DND-41 (cell line): ENCODE measurements around the gene MYT1.

Experiments used
- ATAC-seq: fragments of 200-7000 bp; cut with Tn5 transposase; 3 replicates; pipeline ENCODE4 v1.9.1; 2021; ENCODE audit warnings: low read depth; ENCODE audit not compliant: insufficient read depth
- DNase-seq: peaks from one replicate; pipeline ENCODE4 v3.0.0-alpha.2; 2020
- H2AFZ ChIP-seq: 2 replicates; pipeline ENCODE4 v1.6.0; 2012; ENCODE audit warnings: low read depth, low read length
- H3K27ac ChIP-seq: 2 replicates; pipeline ENCODE4 v1.5.1; 2012; ENCODE audit warnings: low read length, inconsistent platforms
- H3K27me3 ChIP-seq: fragments of 200-600 bp; sonication (generic); 2 replicates; pipeline ENCODE4 v1.6.0; 2012; ENCODE audit warnings: low read length, mild to moderate bottlenecking, inconsistent platforms; ENCODE audit not compliant: insufficient read depth, poor library complexity
- H3K36me3 ChIP-seq: 2 replicates; pipeline ENCODE4 v1.5.1; 2012; ENCODE audit warnings: low read length, inconsistent platforms; ENCODE audit not compliant: insufficient read depth
- H3K4me1 ChIP-seq: 2 replicates; pipeline ENCODE4 v1.5.1; 2012; ENCODE audit warnings: mild to moderate bottlenecking, low read length; ENCODE audit not compliant: insufficient read depth
- H3K4me2 ChIP-seq: 2 replicates; pipeline ENCODE4 v1.6.0; 2012; ENCODE audit warnings: mild to moderate bottlenecking, moderate library complexity, low read length, inconsistent platforms; ENCODE audit not compliant: insufficient read depth
- H3K4me3 ChIP-seq, 2 experiments: fragments of 200-600 bp in 1 of 2; shearing (Covaris generic) in 1 of 2; 2 replicates each; pipeline ENCODE4 v1.5.1; 2012 to 2016; ENCODE audit warnings: inconsistent platforms in 2 of 2, low read length in 2 of 2, mild to moderate bottlenecking in 2 of 2, low read depth in 1 of 2, moderate library complexity in 1 of 2
- H3K79me2 ChIP-seq: 2 replicates; pipeline ENCODE4 v1.6.0; 2012; ENCODE audit warnings: low read length, inconsistent platforms; ENCODE audit not compliant: insufficient read depth
- H3K9ac ChIP-seq: 2 replicates; pipeline ENCODE4 v1.6.0; 2012; ENCODE audit warnings: low read depth, mild to moderate bottlenecking, inconsistent platforms, low read length, moderate library complexity
- H3K9me3 ChIP-seq: 2 replicates; pipeline ENCODE4 v1.5.1; 2012; ENCODE audit warnings: low read length, moderate library complexity, mild to moderate bottlenecking, inconsistent platforms; ENCODE audit not compliant: insufficient read depth, severe bottlenecking
- H4K20me1 ChIP-seq: 2 replicates; pipeline ENCODE4 v1.6.0; 2012; ENCODE audit warnings: low read length; ENCODE audit not compliant: insufficient read depth
- CTCF ChIP-seq: IDR thresholded peaks from 2 replicates; pipeline ENCODE4 v1.5.1; 2012; ENCODE audit warnings: borderline replicate concordance, low read length, moderate library complexity, mild to moderate bottlenecking; ENCODE audit not compliant: poor library complexity, severe bottlenecking; ENCODE audit errors: extremely low read depth
- EZH2 ChIP-seq: IDR thresholded peaks from 3 replicates; pipeline ENCODE4 v1.6.1; 2012; ENCODE audit warnings: borderline replicate concordance, low read depth, mild to moderate bottlenecking, moderate library complexity, low read length, inconsistent platforms; ENCODE audit not compliant: severe bottlenecking

Gene MYT1

DNA sequence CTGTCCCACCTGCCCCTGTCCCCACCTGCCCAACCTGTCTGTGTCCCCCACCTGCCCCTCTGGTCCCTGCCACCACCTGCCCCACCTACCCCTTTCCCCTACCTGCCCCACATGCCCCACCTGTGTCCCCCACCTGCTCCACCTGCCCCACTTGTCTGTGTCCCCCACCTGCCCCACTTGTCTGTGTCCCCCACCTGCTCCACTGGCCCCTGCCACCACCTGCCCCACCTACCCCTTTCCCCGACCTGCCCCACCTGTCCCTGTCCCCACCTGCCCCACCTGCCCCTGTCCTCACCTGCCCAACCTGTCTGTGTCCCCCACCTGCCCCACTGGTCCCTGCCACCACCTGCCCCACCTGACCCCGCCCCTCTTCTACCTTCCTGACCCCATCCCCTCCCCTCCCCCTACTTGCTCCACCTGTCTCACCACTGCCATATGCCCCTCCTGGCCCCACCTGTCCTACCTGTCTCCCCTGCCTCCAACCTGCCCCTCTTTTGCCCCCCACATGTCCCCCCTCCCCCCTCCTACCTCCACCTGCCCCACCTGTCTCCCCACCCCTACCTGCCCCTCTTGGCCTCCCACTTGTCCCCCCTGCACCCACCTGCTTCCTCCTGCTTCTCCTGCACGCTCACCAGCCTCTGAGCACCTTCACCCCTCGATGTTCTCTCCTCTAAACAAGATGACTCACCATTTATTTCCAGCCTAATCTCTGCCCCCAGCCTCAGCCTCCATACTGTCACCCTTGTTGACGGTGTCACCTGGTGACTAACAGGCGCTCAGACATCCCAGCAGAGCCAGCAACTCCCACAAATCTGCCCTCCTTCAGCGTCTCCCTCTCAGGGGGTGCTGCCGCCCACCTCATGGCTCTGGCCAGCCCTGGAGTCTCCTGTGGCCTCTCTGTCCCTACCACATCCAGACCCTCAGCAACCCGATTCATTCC, 5.6 kb upstream of the MYT1 start:
- peaks cover 5% of the 10 kb centered on the region for H3K27me3 ChIP-seq
- H3K36me3 ChIP-seq, result no peaks in the 10 kb centered on the region
- TF ChIP-seq CTCF (no peak), EZH2 (no peak)
- peaks cover 31% of the 10 kb centered on the region for H4K20me1 ChIP-seq
- no peak overlapping the region for H3K4me2 ChIP-seq
- H3K4me3 ChIP-seq, result no peak overlapping the region
- no peak for DNase-seq
- H3K79me2 ChIP-seq, result no peaks in the 10 kb centered on the region
- no peak overlapping the region for H3K9ac ChIP-seq
- H3K27ac ChIP-seq, result no peak overlapping the region
- no peaks in the 10 kb centered on the region for H3K4me1 ChIP-seq
- H3K9me3 ChIP-seq, result no peaks in the 10 kb centered on the region
- ATAC-seq, result no peak
- H2AFZ ChIP-seq, result no peak overlapping the region

- Histone ChIP-seq H3K4me1 (no peaks in the 10 kb centered on the region), H3K36me3 (no peaks in the 10 kb centered on the region), H3K4me2 (no peak overlapping the region), H3K4me3 (no peak overlapping the region), H3K79me2 (no peaks in the 10 kb centered on the region), H4K20me1 (peaks cover 31% of the 10 kb centered on the region), H3K27me3 (peaks cover 5% of the 10 kb centered on the region), H3K9me3 (no peaks in the 10 kb centered on the region), H2AFZ (no peak overlapping the region), H3K9ac (no peak overlapping the region), H3K27ac (no peak overlapping the region)
- TF ChIP-seq EZH2 (no peak), CTCF (no peak)
- DNase-seq (no peak), ATAC-seq (no peak)
Measured at GRCh38 chr20:64159286-64159680, 5.0 kb upstream of the MYT1 start.

DNA sequence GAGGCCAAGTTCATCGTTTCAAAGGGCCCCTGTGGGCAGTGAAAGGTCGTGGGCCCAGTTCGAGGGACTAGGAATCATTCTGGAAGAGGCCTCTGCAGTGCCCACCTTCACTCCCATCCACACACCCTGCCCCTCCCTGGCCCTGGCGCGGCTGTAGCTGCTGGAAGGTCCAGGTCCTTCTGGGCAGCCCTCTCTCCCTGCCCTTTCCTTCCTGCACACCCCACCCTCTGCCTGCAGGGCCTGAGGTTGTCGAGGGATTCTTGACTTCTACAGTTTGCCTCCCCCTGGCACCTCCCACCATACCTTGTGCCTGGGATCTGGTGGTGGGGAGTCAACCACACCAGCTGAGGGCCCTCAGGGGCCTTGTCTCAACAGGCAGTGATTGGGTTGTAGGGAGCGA, 4.5 kb upstream of the MYT1 start:
- Histone ChIP-seq H3K79me2 (no peaks in the 10 kb centered on the region), H3K27me3 (peaks cover 5% of the 10 kb centered on the region), H3K4me3 (no peak overlapping the region), H3K9ac (no peak overlapping the region), H3K4me2 (no peak overlapping the region), H3K9me3 (no peaks in the 10 kb centered on the region), H2AFZ (no peak overlapping the region), H3K4me1 (no peaks in the 10 kb centered on the region), H3K36me3 (no peaks in the 10 kb centered on the region), H4K20me1 (peaks cover 28% of the 10 kb centered on the region), H3K27ac (no peak overlapping the region)
- DNase-seq (no peak), ATAC-seq (no peak)
- TF ChIP-seq CTCF (no peak), EZH2 (no peak)
